Mesodermal cell (in vitro differentiated cells): ENCODE measurements around the gene ALDH1A2.

Experiments
- H3K27ac ChIP-seq: 2 replicates; pipeline ENCODE4 v1.7.0; 2013; ENCODE audit warnings: mild to moderate bottlenecking, low read depth, low read length, moderate library complexity; ENCODE audit not compliant: severe bottlenecking
- H3K36me3 ChIP-seq: 2 replicates; pipeline ENCODE4 v1.7.1; 2013; ENCODE audit warnings: mild to moderate bottlenecking, low read length, moderate library complexity; ENCODE audit not compliant: control insufficient read depth, insufficient read depth
- H3K4me1 ChIP-seq: one replicate; pipeline ENCODE4 v1.7.1; 2013; ENCODE audit warnings: mild to moderate bottlenecking, low read length; ENCODE audit not compliant: insufficient read depth, control insufficient read depth, poor library complexity, severe bottlenecking
- H3K4me3 ChIP-seq: 2 replicates; pipeline ENCODE4 v1.7.0; 2013; ENCODE audit warnings: low read length, control low read depth, mild to moderate bottlenecking; ENCODE audit not compliant: insufficient read depth, poor library complexity, severe bottlenecking; ENCODE audit errors: extremely low read depth
- H3K9me3 ChIP-seq: 2 replicates; pipeline ENCODE4 v1.7.1; 2013; ENCODE audit warnings: mild to moderate bottlenecking, low read length, moderate library complexity; ENCODE audit not compliant: control insufficient read depth
- WGBS, 2 experiments: methylation state at CpG; one replicate each; pipeline ENCODE4 v1.1.5; 2013; ENCODE audit warnings: missing lambda C conversion rate in 2 of 2; ENCODE audit not compliant: insufficient coverage in 2 of 2; 5-methylcytosine and 5-hydroxymethylcytosine counted together

ALDH1A2 gene

DNA sequence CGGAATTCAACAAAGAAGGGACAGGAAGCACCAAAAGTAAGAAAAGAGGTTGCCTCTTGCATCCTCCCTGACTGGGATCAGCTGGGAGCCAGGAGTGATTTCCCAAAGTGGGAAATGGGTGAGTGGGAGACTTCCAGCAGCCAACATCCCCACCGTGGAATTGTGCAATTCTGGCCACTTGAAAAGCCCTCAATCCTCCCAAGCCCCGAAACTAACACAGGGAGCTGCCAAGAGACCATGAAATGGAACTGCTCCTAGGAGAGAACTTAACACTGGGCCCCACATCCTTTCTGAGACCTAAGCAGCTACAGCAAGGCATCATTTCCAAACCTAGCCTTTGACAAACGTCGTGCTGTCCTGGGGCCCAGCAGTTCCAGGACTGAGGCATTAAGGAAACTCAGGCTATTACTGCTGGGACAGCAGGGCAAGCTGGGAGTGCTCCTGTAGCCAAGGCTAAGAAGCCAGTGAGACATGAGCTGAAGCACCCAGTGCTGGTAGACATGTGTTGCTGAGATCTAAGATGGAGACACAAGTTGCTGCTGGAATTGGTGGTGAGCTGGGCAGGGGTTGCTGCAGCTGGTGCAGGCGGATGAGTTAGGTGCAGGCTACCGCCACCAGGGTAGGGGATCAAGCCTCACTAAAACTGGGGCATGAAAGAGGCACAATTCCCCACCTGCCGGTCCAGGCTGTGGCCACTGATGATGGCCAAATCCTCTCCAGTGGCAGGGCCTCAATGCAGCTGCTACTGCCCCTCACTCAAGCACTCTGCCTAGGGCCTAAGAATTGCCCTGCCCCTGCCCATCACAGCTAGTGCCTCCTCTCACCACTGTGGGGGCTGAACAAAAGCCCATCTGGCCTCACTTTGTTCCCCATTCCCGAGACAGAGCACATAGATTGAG lies 43.9 kb downstream of the ALDH1A2 start:
- Histone ChIP-seq H3K36me3 (no peaks in the 10 kb centered on the region), H3K4me1 (no peaks in the 10 kb centered on the region), H3K4me3 (no peak overlapping the region), H3K9me3 (peaks cover 4% of the 10 kb centered on the region), H3K27ac (no peak overlapping the region)
- 86 to 95% methylated on average over 6 to 8 of the region's 9 CpGs for WGBS, 2 experiments

DNA sequence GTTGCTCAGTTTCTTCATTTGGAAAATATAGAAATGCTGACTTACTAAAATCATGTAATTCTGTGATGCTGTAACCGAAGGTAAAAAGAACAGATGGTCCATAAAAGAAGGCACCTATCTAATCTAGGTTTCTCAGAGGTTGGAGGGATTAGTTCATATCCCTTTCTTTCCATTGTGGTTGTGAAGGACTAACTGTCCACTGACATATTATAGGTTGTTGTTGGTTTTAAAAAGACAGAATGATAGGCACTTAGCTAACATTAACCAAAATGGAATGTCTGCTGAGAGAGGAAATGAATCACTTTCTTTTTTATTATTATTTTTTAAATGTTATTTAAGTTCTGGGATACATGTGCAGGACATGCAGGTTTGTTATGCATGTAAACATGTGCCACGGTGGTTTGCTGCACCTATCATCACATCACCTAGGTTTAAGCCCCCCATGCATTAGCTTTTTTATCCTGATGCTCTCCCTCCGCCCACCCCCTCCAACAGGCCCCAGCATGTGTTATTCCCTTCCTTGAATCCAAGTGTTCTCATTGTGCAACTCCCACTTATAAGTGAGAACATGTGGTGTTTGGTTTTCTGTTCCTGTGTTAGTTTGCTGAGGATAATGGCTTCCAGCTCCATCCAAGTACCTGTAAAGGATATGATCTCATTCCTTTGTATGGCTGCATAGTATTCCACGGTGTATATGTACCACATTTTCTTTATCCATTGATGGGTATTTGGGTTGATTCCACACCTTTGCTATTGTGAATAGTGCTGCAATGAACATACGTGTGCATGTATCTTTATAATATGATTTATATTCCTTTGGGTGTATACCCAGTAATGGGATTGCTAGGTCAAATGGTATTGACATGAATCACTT lies 45.8 kb downstream of the ALDH1A2 start:
- Histone ChIP-seq H3K36me3 (no peaks in the 10 kb centered on the region), H3K27ac (no peak overlapping the region), H3K4me1 (no peaks in the 10 kb centered on the region), H3K4me3 (no peak overlapping the region), H3K9me3 (no peaks in the 10 kb centered on the region)
- WGBS, 2 experiments: no CpG with 5 or more reads among the region's 5 CpGs

DNA sequence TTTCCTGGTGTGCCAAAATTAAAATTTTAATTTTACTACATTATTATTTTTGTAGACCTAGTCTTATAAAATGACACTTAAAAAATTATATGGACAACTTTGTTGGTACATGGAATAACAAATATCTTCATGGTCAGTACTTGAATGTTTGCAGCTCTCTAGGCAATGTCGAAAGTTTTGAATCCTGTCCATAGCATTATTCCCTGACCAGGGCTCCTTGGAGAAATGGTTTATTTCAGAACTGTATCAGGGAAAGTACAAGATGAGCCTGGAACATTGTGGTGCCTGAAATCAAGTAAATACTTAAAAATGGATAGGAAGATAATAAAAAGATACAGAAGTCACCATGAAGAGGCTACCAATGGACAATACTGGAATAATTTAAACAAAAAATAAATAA lies 47.6 kb downstream of the ALDH1A2 start:
- H3K36me3 ChIP-seq: no peaks in the 10 kb centered on the region

DNA sequence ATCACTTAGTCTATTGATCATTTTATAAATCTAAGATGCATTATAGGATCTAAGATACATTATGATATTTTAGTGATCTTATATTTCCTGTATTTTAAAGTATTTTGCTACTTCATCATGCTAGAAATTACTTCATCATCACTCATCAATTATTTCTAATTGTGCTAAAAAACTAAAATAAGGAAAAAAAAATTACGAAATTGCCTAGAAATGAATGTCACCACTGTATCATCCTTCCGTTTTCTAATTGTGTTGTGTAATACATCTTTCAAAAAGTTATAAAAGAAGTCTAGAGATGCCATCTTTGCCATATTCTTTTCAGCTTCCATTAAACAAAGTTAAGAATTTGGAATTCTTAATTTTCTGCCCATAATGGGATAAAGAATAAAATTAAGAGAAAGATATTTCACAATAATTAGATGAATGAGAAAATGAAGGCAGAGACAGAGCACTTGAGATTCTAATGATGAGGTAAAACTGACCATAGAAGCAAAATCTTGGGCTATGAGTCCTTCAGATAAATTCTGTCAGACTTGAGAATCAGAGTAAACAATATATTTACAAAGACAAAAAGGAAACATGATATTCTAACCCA lies 48.8 kb downstream of the ALDH1A2 start:
- no peaks in the 10 kb centered on the region for H3K9me3 ChIP-seq
- no peak overlapping the region for H3K27ac ChIP-seq
- no peaks in the 10 kb centered on the region for H3K4me1 ChIP-seq
- no peak overlapping the region for H3K4me3 ChIP-seq
- no CpG with 5 or more reads among the region's 2 CpGs for WGBS, 2 experiments
- H3K36me3 ChIP-seq: no peaks in the 10 kb centered on the region

More for the DNA sequence above, 47.6 kb downstream of the ALDH1A2 start:
- H3K4me1 ChIP-seq: no peaks in the 10 kb centered on the region
- H3K4me3 ChIP-seq: no peak overlapping the region
- H3K27ac ChIP-seq: no peak overlapping the region
- H3K9me3 ChIP-seq: no peaks in the 10 kb centered on the region
- WGBS, 2 experiments: no CpG with 5 or more reads among the region's 1 CpG

DNA sequence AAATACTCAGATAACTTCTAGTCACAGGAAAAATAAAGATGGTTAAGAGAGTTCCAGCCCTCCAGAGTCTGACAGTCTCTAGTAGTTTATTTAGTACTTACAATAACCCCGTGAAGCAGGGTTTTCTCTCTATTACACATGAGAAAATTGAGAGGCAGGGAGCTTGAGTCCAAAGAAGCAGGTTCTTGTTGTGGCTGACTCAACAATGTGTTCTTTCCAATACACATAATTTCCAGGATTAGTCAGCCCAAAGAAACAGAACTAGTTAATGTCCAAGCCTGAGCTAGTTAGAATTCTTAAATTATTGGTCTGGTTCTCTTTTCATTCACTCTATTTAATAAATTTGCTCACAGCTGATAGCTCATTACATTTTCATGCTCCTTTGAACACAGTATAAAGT lies 49.9 kb downstream of the ALDH1A2 start:
- WGBS, 2 experiments: no CpG with 5 or more reads among the region's 1 CpG

DNA sequence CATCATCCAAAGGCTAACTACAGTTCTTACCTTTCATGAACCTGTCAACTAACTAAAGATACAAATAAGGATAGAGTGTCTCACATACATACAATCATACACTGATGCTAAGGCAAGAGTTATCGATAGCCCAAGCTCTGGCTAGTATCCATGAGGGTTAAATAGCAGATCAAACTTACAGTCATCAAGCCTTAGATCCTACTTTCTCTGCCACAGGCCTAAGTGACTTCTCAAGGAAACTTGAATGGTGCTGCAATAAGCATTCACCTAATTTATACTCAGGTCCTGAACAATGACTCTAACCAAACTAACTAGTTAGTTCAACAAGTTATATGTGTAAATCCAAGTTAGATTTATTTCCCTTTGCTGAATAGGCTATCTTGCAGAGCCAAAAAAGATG lies 51.0 kb downstream of the ALDH1A2 start:
- no peak overlapping the region for H3K4me3 ChIP-seq
- 100% methylated on average over 1 of the region's 1 CpG for WGBS, 2 experiments
- H3K4me1 ChIP-seq: no peaks in the 10 kb centered on the region
- no peaks in the 10 kb centered on the region for H3K36me3 ChIP-seq
- no peaks in the 10 kb centered on the region for H3K9me3 ChIP-seq
- no peak overlapping the region for H3K27ac ChIP-seq

More for the DNA sequence above, 49.9 kb downstream of the ALDH1A2 start:
- no peak overlapping the region for H3K4me3 ChIP-seq
- H3K4me1 ChIP-seq: no peaks in the 10 kb centered on the region
- no peaks in the 10 kb centered on the region for H3K36me3 ChIP-seq
- H3K9me3 ChIP-seq: no peaks in the 10 kb centered on the region
- H3K27ac ChIP-seq: no peak overlapping the region

DNA sequence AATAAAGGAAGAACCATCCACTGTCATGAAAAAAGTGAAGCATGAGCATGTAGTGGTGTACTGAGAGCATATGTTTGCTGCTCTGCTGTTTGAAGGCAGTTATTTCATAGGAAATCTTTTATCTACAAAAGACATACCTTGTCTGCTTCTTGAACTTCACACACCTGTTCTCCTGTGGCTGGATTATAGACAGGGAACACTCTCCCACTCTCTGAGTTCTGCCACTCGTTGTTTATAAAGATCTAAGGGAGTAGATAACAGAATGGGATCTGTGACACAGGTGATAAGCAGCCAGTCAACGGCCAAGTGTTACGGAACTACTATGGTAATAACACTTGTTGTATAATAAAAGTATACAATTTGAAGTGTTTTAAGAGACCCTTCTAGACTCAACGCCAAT lies 51.5 kb downstream of the ALDH1A2 start:
- 60% methylated on average over 1 of the region's 4 CpGs; no CpG with 5 or more reads in 1 of the 2 experiments for WGBS, 2 experiments
- no peaks in the 10 kb centered on the region for H3K9me3 ChIP-seq
- H3K27ac ChIP-seq: no peak overlapping the region
- no peak overlapping the region for H3K4me3 ChIP-seq
- H3K4me1 ChIP-seq: no peaks in the 10 kb centered on the region
- H3K36me3 ChIP-seq: no peaks in the 10 kb centered on the region

DNA sequence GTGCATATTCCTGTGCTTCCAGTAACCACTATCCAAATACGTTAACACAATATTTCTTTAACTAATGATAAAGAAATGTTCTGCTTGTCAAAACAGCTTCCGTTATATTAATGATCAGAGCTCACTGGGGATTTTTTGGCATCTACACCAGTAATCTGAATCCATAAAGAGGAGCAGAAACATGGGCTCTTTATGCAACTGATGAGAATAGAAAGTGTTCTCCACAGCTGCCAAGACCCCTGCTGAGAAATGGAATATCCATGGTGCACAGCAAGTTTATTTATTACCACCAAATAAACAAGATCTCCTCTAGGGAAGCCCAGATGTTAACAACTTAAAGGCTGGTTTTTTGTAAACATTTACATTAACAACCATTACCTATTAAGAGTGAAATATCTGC lies 54.5 kb downstream of the ALDH1A2 start:
- Histone ChIP-seq H3K4me1 (no peaks in the 10 kb centered on the region), H3K4me3 (no peak overlapping the region), H3K27ac (no peak overlapping the region), H3K9me3 (no peaks in the 10 kb centered on the region), H3K36me3 (no peaks in the 10 kb centered on the region)
- 100% methylated on average over 1 of the region's 2 CpGs; no CpG with 5 or more reads in 1 of the 2 experiments for WGBS, 2 experiments

DNA sequence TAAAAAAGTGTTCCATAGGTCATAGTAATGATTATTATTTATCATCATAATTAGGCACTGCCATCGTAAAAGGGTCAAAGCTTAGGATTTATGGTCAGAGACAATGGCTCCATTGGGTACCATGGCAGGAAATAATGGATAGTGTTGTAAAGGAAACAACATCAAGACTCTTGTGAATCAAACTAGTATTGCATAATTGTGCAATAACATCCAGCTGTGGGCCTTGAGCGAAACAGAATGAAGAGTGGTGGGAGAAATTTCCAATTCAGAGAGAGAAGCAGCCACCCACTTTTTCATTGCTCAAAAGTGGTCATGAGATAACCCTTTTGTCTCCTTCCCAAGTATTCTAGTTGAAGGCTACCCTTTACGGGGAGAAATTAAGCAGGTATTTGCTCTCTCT lies 61.7 kb downstream of the ALDH1A2 start:
- no peak overlapping the region for H3K27ac ChIP-seq
- no peak overlapping the region for H3K4me3 ChIP-seq
- H3K9me3 ChIP-seq: no peaks in the 10 kb centered on the region
- 80% methylated on average over 1 of the region's 3 CpGs; no CpG with 5 or more reads in 1 of the 2 experiments for WGBS, 2 experiments
- no peaks in the 10 kb centered on the region for H3K4me1 ChIP-seq
- H3K36me3 ChIP-seq: no peaks in the 10 kb centered on the region

DNA sequence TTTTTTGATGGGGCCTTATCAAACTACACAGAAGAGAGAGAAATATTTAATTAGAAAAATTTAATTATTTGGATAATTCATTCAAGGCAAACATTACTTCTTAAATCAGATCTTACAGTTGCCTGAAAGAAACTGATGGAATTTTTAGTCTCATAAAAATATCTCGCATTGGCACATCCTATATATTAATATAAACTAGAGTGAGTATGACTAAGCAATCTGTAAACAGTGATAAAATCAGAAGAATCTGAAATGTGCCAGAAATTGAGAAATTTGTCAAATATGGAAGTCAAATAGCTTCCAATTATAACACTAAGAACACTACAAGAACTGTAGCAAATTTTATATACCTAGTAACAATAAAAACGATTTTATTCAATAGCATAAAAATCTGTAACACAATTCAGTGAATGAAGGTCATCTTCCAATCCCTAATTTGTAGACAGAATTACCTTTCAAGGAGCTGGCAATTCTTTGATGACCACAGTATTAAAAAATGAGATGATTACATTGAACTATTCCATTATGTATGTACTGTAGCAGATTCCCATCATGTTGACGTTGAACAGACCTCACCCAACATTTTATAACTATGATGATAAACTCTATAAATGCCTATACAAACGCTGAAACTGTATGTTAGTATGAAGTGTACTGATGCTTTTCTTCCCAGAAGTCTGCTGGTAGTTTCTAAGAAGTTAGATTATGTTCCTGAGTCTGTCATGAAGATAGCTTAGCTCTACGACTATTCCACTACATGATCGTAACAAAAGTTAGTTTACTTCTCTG lies 63.0 kb downstream of the ALDH1A2 start:
- no peaks in the 10 kb centered on the region for H3K9me3 ChIP-seq
- 89 to 92% methylated on average over 2 to 3 of the region's 6 CpGs for WGBS, 2 experiments
- no peak overlapping the region for H3K4me3 ChIP-seq
- H3K4me1 ChIP-seq: no peaks in the 10 kb centered on the region
- H3K36me3 ChIP-seq: no peaks in the 10 kb centered on the region
- no peak overlapping the region for H3K27ac ChIP-seq
